Measurements from ENCODE around the gene MYPOP. TPM values are rescaled to one million over a fixed set of nuclear protein-coding genes. Genes with fewer than 3 reads are reported as not detected.

MYPOP gene
- total and polyA plus RNA-seq, 9 of the 15 experiments (the other 6 are each of a cell fraction or from before 2014, with no cell fraction given): 0.32 to 7.6 (median 1.6) TPM

DNA sequence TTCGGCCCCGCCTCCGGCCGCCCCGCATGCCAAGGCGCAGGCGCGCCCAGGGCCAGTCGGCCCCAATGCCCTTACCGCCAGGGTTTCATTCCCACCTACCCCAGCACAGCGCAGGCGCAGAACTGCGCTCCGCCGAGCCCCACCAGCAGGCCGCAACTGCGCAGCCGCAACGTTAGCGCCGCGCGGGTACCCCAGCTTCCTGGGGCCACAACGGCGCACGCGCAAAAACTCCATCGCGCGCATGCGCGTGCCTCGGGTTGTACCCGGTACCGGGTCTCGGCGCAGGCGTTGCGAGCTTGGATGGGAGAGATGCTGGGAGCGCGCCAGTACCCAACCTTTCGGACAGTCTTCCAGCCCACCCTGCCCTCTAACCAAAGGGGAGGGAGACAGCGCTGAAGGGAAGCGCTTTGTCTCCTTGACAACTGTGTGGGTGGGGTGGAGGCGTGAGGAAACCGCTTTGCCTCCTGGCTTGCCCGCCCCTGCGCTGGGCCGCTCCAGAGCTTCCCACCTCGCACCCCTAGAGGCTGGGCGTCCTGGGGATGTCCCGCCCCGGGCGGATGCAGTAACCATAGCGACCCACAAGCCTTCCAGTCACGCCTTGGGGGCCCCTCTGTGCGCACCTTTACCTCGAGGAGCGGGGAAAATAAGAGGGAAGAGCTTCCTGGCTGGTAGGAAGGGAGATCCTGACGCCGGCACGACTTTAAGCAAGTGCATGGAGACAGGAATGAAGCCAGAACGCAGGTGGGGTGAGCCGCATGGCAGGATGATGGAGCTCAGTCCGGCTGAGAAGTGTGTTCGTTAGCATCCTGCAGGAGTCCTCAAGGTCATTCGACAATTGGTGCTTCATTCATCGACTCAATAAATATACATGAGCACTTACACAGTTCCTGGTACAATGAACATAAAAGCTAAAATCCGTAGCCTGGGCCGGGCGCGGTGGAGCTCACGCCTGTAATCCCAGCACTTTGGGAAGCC is 525 bp upstream of the MYPOP start (continued):
- TF ChIP-seq, protein P1, sequence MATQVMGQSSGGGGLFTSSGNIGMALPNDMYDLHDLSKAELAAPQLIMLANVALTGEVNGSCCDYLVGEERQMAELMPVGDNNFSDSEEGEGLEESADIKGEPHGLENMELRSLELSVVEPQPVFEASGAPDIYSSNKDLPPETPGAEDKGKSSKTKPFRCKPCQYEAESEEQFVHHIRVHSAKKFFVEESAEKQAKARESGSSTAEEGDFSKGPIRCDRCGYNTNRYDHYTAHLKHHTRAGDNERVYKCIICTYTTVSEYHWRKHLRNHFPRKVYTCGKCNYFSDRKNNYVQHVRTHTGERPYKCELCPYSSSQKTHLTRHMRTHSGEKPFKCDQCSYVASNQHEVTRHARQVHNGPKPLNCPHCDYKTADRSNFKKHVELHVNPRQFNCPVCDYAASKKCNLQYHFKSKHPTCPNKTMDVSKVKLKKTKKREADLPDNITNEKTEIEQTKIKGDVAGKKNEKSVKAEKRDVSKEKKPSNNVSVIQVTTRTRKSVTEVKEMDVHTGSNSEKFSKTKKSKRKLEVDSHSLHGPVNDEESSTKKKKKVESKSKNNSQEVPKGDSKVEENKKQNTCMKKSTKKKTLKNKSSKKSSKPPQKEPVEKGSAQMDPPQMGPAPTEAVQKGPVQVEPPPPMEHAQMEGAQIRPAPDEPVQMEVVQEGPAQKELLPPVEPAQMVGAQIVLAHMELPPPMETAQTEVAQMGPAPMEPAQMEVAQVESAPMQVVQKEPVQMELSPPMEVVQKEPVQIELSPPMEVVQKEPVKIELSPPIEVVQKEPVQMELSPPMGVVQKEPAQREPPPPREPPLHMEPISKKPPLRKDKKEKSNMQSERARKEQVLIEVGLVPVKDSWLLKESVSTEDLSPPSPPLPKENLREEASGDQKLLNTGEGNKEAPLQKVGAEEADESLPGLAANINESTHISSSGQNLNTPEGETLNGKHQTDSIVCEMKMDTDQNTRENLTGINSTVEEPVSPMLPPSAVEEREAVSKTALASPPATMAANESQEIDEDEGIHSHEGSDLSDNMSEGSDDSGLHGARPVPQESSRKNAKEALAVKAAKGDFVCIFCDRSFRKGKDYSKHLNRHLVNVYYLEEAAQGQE (IDR thresholded peaks at IDR 0.05; ENCODE audit: borderline replicate concordance): no peak
- TF ChIP-seq, protein P1 (CRISPR knock-in tag; IDR thresholded peaks at IDR 0.05; ENCODE audit: low read depth): peak; percentile 48
- peak; percentile 70 for TF ChIP-seq RBFOX2 (IDR thresholded peaks at IDR 0.05; ENCODE audit: low read depth, low read length)
- no peak for TF ChIP-seq HMGN3 (IDR thresholded peaks at IDR 0.05; ENCODE audit: borderline replicate concordance, extremely low read depth, insufficient read length, low read depth, low read length)
- peak; percentile 72 for TF ChIP-seq SUPT5H (IDR thresholded peaks at IDR 0.05)
- 0 out of 2 replicates have a peak, but pooled peaks have one; percentile 14 for TF ChIP-seq MYNN (IDR thresholded peaks at IDR 0.05)
- TF ChIP-seq MYNN (CRISPR knock-in tag; IDR thresholded peaks at IDR 0.05): no peak
- TF ChIP-seq, protein P2, sequence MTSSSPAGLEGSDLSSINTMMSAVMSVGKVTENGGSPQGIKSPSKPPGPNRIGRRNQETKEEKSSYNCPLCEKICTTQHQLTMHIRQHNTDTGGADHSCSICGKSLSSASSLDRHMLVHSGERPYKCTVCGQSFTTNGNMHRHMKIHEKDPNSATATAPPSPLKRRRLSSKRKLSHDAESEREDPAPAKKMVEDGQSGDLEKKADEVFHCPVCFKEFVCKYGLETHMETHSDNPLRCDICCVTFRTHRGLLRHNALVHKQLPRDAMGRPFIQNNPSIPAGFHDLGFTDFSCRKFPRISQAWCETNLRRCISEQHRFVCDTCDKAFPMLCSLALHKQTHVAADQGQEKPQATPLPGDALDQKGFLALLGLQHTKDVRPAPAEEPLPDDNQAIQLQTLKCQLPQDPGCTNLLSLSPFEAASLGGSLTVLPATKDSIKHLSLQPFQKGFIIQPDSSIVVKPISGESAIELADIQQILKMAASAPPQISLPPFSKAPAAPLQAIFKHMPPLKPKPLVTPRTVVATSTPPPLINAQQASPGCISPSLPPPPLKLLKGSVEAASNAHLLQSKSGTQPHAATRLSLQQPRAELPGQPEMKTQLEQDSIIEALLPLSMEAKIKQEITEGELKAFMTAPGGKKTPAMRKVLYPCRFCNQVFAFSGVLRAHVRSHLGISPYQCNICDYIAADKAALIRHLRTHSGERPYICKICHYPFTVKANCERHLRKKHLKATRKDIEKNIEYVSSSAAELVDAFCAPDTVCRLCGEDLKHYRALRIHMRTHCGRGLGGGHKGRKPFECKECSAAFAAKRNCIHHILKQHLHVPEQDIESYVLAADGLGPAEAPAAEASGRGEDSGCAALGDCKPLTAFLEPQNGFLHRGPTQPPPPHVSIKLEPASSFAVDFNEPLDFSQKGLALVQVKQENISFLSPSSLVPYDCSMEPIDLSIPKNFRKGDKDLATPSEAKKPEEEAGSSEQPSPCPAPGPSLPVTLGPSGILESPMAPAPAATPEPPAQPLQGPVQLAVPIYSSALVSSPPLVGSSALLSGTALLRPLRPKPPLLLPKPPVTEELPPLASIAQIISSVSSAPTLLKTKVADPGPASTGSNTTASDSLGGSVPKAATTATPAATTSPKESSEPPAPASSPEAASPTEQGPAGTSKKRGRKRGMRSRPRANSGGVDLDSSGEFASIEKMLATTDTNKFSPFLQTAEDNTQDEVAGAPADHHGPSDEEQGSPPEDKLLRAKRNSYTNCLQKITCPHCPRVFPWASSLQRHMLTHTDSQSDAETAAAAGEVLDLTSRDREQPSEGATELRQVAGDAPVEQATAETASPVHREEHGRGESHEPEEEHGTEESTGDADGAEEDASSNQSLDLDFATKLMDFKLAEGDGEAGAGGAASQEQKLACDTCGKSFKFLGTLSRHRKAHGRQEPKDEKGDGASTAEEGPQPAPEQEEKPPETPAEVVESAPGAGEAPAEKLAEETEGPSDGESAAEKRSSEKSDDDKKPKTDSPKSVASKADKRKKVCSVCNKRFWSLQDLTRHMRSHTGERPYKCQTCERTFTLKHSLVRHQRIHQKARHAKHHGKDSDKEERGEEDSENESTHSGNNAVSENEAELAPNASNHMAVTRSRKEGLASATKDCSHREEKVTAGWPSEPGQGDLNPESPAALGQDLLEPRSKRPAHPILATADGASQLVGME (CRISPR knock-in tag; IDR thresholded peaks at IDR 0.05): peak; percentile 99
- TF ChIP-seq RB1 (IDR thresholded peaks at IDR 0.05; ENCODE audit: low read depth): peak; percentile 75
- 0 out of 2 replicates have a peak, but pooled peaks have one; percentile 38 for TF ChIP-seq BMI1 (IDR thresholded peaks at IDR 0.05; ENCODE audit: low read length)
- peak; percentile 56 for TF ChIP-seq FIP1L1 (IDR thresholded peaks at IDR 0.05; ENCODE audit: low read depth, low read length, poor library complexity, severe bottlenecking)
- no peak for TF ChIP-seq SAFB2 (IDR thresholded peaks at IDR 0.05; ENCODE audit: borderline replicate concordance, low read depth, low read length, severe bottlenecking)
- 0 out of 2 replicates have a peak, but pooled peaks have one; percentile 20 for TF ChIP-seq ESRRA (IDR thresholded peaks at IDR 0.05; ENCODE audit: borderline replicate concordance, low read depth)
